GM12875 (cell line): Measurements from ENCODE around the gene CPNE8.

Experiments
- H3K4me3 ChIP-seq: one replicate; pipeline ENCODE4 v1.5.1; 2011; ENCODE audit warnings: low read depth, low read length, control low read depth
- TF ChIP-seq, protein P1 (sequence below): IDR thresholded peaks from 2 replicates; pipeline ENCODE4 v1.5.1; 2011; ENCODE audit warnings: low read depth, mild to moderate bottlenecking, control low read depth, inconsistent platforms, low read length, moderate library complexity, borderline replicate concordance; ENCODE audit not compliant: insufficient read depth

CPNE8 gene

DNA sequence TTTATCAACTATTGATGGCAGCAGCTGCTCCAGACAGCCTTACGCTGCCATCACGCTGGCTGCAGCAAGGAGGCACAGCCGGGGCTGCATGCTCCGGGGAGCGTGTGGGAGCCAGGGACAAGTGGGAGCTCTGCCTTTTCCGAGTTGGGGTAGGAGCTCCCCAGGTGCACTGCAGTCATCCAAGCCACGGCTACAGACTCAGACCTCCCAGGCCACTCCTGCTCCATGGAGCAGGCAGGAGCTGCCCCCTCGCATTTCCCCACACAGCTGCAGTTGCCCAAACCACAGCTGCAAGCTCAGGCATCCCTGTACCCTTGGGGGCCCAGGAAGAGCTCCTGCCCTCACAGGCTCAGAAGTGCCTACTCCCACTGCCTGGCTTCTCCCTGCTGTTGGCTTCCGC, 184.7 kb downstream of the CPNE8 start:
- H3K4me3 ChIP-seq, result no peak overlapping the region
- TF ChIP-seq, protein P1, sequence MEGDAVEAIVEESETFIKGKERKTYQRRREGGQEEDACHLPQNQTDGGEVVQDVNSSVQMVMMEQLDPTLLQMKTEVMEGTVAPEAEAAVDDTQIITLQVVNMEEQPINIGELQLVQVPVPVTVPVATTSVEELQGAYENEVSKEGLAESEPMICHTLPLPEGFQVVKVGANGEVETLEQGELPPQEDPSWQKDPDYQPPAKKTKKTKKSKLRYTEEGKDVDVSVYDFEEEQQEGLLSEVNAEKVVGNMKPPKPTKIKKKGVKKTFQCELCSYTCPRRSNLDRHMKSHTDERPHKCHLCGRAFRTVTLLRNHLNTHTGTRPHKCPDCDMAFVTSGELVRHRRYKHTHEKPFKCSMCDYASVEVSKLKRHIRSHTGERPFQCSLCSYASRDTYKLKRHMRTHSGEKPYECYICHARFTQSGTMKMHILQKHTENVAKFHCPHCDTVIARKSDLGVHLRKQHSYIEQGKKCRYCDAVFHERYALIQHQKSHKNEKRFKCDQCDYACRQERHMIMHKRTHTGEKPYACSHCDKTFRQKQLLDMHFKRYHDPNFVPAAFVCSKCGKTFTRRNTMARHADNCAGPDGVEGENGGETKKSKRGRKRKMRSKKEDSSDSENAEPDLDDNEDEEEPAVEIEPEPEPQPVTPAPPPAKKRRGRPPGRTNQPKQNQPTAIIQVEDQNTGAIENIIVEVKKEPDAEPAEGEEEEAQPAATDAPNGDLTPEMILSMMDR, result no peak

DNA sequence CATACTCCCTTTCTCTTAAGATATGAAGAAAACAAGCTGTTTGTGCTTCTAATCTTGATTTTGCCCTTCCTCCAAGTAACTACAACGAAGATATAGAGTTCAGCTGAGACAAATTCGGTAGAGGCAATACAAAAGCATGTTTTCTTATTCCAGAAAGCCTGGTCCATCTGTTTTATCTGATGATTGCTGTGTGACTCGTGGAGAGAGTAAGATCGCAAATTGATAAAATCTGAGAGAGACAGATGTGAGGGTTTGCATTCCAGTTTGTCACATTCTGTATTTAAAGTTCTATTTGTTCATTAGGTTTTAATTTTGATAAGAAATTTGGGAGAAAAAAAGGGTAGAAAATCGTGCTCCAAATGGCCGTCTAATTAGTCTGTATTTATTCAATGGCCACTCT, 192.1 kb downstream of the CPNE8 start:
- H3K4me3 ChIP-seq, result no peak overlapping the region
- TF ChIP-seq, protein P1, result no peak

DNA sequence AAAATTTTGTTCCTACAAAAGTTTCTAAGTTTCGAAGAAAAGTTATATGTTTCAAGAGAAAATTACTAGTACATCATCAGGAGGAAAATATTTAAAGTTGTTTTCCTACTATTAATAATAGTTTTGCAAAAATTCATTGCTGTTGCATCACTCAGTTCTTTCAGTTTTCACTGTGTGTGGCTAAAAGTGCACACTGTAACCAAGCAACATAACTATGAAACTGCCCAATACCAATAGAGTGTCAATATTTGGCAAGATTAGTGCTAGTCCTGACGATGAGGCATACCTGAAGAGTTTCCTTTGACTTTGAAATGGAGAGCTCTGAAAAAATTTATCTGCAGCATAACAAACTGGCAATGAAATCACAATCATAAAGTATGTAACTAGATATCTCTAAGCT, 194.3 kb downstream of the CPNE8 start:
- TF ChIP-seq, protein P1, result no peak

DNA sequence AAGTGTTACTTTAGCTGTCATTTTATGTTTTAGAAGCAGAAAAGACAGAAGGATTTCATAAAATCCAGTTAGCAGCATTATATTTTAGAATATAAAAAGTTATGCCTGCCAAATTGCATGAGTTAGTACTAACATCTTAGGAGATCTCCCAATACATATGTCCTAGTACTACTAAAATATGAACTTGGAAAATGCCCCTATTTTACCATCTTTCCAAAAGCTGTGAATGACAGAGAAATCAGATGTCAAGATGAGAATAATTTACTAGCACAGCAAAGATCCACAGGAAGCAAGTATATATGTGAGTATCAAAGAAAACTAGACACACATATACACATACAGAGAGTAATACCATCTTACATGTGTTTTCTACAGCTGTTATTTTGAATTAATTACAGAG, 196.9 kb downstream of the CPNE8 start:
- no peak overlapping the region for H3K4me3 ChIP-seq
- TF ChIP-seq, protein P1, result no peak

More for the DNA sequence above, 194.3 kb downstream of the CPNE8 start:
- H3K4me3 ChIP-seq, result no peak overlapping the region

DNA sequence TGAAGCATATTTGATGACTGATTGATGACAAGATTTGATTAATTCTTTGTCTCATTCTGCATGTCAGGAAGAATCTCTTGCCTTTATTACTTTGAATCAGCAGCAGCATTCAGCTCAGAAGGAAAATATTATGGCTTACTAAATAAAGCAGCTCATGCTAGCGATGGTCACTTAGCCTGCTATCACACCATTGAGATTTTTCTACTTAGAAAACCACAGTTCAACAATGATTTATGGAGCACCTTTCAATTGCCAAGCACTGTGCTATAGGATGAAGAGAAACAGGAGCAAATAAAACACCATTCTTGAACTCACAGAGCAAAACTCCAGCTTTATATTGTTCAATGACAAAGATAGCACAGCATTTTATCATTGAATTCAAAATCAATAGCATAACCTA, 197.7 kb downstream of the CPNE8 start:
- H3K4me3 ChIP-seq, result no peak overlapping the region
- TF ChIP-seq, protein P1, result no peak

DNA sequence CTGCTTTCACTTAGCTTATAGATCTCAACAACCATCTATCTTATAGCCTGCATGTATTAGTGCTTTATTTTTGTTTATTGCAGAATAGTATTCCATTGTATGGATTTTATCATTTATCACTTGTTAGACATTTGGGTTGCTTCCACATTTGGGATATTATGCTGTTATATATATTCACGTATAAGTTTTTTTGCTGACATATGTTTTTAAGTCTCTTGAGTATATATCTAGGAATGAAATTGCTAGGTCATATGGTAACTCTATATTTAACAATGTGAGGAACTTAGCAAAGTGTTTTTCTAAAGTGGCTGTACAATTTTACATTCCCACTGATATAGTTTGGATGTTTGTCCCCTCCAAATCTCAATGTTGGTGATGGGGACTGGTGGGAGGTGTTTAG, 208.1 kb downstream of the CPNE8 start:
- H3K4me3 ChIP-seq, result no peak overlapping the region
- TF ChIP-seq, protein P1, result no peak

DNA sequence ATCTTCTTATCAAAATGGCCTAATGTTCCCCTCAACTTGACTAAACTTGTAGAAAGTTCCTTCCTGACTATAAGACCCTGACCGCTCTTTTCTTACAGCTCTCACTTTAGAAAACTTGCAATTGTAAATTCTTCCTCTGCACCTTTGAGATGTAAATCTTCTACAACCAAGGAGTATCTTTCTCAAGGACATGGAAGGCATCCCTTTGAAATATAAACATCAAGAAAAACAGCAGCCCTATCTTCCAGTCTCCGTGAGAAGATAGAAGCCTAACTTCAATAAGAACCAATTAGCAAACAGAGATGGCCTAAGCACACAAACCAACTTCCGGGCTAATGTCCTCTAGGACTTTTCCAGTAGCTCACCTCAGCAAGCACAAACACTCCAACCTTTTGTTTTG, 210.3 kb downstream of the CPNE8 start:
- H3K4me3 ChIP-seq, result no peak overlapping the region
- TF ChIP-seq, protein P1, result no peak
